Right lobe of liver (tissue), 6 donors: ENCODE data around the gene C2orf72. TPM values are rescaled to one million over a fixed set of nuclear protein-coding genes. Genes with fewer than 3 reads are reported as not detected.
A peak's percentile ranks its signal among the peaks of the same experiment; 100 is the strongest.

Source experiments
- ATAC-seq, 4 donors: fragments of 200-7000 bp; cut with Tn5 transposase; one replicate each; pipeline ENCODE4 v1.9.1; 2020; ENCODE audit warnings: mild to moderate bottlenecking in 4 of 4, moderate library complexity in 4 of 4
- DNase-seq, 3 donors: peaks; one replicate each; pipeline ENCODE4 v3.0.0-alpha.2; 2020
- H3K27ac ChIP-seq, 3 donors: fragments of 200-600 bp; one replicate each; pipeline ENCODE4 v1.8.0; 2022
- H3K27me3 ChIP-seq, 2 donors: fragments of 200-600 bp; one replicate each; pipeline ENCODE4 v1.8.0; 2022
- H3K36me3 ChIP-seq, 4 donors: fragments of 200-600 bp; sonication (generic) in 1 of 4; one replicate each; pipeline versions ENCODE4 v1.5.1 to v1.8.0; 2017 to 2022; ENCODE audit warnings: control low read depth in 1 of 4
- H3K4me1 ChIP-seq, 4 donors: fragments of 200-600 bp; sonication (generic) in 1 of 4; one replicate each; pipeline versions ENCODE4 v1.5.1 to v1.8.0; 2017 to 2022; ENCODE audit warnings: control low read depth in 1 of 4
- H3K4me3 ChIP-seq, 3 donors: fragments of 200-600 bp; one replicate each; pipeline ENCODE4 v1.8.0; 2022
- H3K9me3 ChIP-seq, 4 donors: fragments of 200-600 bp; sonication (generic) in 1 of 4; one replicate each; pipeline versions ENCODE4 v1.5.1 to v1.8.0; 2017 to 2022; ENCODE audit warnings: control low read depth in 1 of 4
- CTCF ChIP-seq, 4 donors: fragments of 200-600 bp in 3 of 4; fragments of 450-650 bp in 1 of 4; IDR thresholded peaks; one replicate each; pipeline versions ENCODE4 v1.5.1 to v1.8.0; 2016 to 2022; ENCODE audit warnings: antibody characterized with exemption in 4 of 4, mild to moderate bottlenecking in 2 of 4
- POLR2A ChIP-seq: fragments of 450-650 bp; IDR thresholded peaks from one replicate; pipeline ENCODE4 v1.6.1; 2017; ENCODE audit warnings: antibody characterized with exemption, mild to moderate bottlenecking
- WGBS: methylation state at CpG from one replicate; pipeline ENCODE4 v1.1.6; 2018; ENCODE audit warnings: low coverage, low lambda C conversion rate; ENCODE audit not compliant: insufficient coverage; ENCODE audit errors: missing lambda C conversion rate; 5-methylcytosine and 5-hydroxymethylcytosine counted together
- intact Hi-C, 2 donors: fragments of 100-400 bp; cut with DNase I; formaldehyde crosslinking; loops; one replicate each; pipeline versions ENCODE4 v1.11.2 to v1.14.1; 2022
- total RNA-seq, 6 experiments: library from RNA; depleted of rRNA in 2 of 6; stranded (reverse); fragments of >200 nt in 2 of 6; fragmentation: NEBNext Ultra II Directional in 3 of 6; extraction: Animal tissue kit (Norgen Biotek cat#: 25700) in 3 of 6; gene quantifications; one replicate each; pipeline versions ENCODE4 v1.1.0 to v1.2.4, GENCODE V29; 2016 to 2023
- donor health status: DM: no; HTN: yes; CAD: no.
- donor health status: DM: no; HTN: no; CAD: no.
- donor health status: DM: no; HTN: no; CAD: no.
- donor health status: DM: no; HTN: yes; CAD: no.
- donor health status: DM: no; HTN: yes; CAD: no.

The C2orf72 gene
- total RNA-seq, 6 experiments from 2014 or later = 76.0 to 167 (median 85.9) TPM

GRCh38 chr2:231052494-231053451 lies 15.4 kb downstream of the C2orf72 start:
- peak overlapping the region; percentile 27 to 63 (median 38) for H3K27ac ChIP-seq
- no peaks in the 10 kb centered on the region for H3K27me3 ChIP-seq
- ATAC-seq (peak; percentile 59 to 76 (median 63)), DNase-seq (peak; percentile 86 to 90 (median 86))
- H3K9me3 ChIP-seq = no peaks in the 10 kb centered on the region
- intact Hi-C loops = no loop called here
- peak overlapping the region; percentile 44 to 62 (median 58) for H3K4me3 ChIP-seq
- H3K4me1 ChIP-seq = peaks cover 0 to 60% (median 23%) of the 10 kb centered on the region in 4 donors
- no peaks in the 10 kb centered on the region for H3K36me3 ChIP-seq
- WGBS = 5% methylated on average over 38 of the region's 62 CpGs
- TF ChIP-seq POLR2A (peak; percentile 14), CTCF (IDR thresholded peaks at IDR 0.05) (peak; percentile 84 to 97 (median 96))

GRCh38 chr2:231053846-231054245 lies 16.5 kb downstream of the C2orf72 start:
- no peak for DNase-seq
- no peak overlapping the region for H3K4me3 ChIP-seq
- peaks cover 0 to 60% (median 23%) of the 10 kb centered on the region in 4 donors for H3K4me1 ChIP-seq
- intact Hi-C loops = no loop called here
- no peak overlapping the region for H3K27ac ChIP-seq
- TF ChIP-seq CTCF (IDR thresholded peaks at IDR 0.05) = no peak
- ATAC-seq = no peak
- no peaks in the 10 kb centered on the region for H3K36me3 ChIP-seq
- no peaks in the 10 kb centered on the region for H3K9me3 ChIP-seq
- H3K27me3 ChIP-seq = no peaks in the 10 kb centered on the region
- WGBS = 48% methylated on average over 6 of the region's 6 CpGs

GRCh38 chr2:231056453-231057416 lies 19.4 kb downstream of the C2orf72 start, which contains the start of gene PSMD1:
Gene PSMD1 (plus strand): TSS chr2:231056867. CDS start chr2:231057026, 159 bp downstream.
- peak; percentile 94 to 99 (median 96) for TF ChIP-seq CTCF (IDR thresholded peaks at IDR 0.05)
- peak; percentile 61 for TF ChIP-seq POLR2A
- H3K9me3 ChIP-seq = no peaks in the 10 kb centered on the region
- DNase-seq = peak; percentile 87 to 93 (median 92)
- H3K27ac ChIP-seq = peak within 1 kb of the TSS; percentile 93 to 99 (median 96)
- H3K4me1 ChIP-seq = peaks cover 0 to 55% (median 14%) of the 10 kb centered on the region in 4 donors
- ATAC-seq = peak; percentile 78 to 86 (median 83)
- under 1% methylated on average over 35 of the region's 73 CpGs for WGBS
- intact Hi-C loops = no loop called here
- H3K36me3 ChIP-seq = no peaks in the 10 kb centered on the region
- H3K27me3 ChIP-seq = no peaks in the 10 kb centered on the region
- H3K4me3 ChIP-seq = peak within 1 kb of the TSS; percentile 90 to 93 (median 92)

- intact Hi-C loops = no loop called here
- H3K9me3 ChIP-seq = no peaks in the 10 kb centered on the region
- H3K4me3 ChIP-seq = peak overlapping the region; percentile 90 to 93 (median 92)
- peaks cover 0 to 7% (median under 1%) of the 10 kb centered on the region in 4 donors for H3K36me3 ChIP-seq
- 2% methylated on average over 10 of the region's 10 CpGs for WGBS
- no peak for ATAC-seq
- TF ChIP-seq CTCF (IDR thresholded peaks at IDR 0.05) = no peak
- no peak for TF ChIP-seq POLR2A
- no peak for DNase-seq
- peak overlapping the region in 2 of 3 donors; percentile 96 to 99 for H3K27ac ChIP-seq
- no peaks in the 10 kb centered on the region for H3K27me3 ChIP-seq
- peaks cover 0 to 48% (median 11%) of the 10 kb centered on the region in 4 donors for H3K4me1 ChIP-seq
These were observed 20.3 kb downstream of the C2orf72 start for GRCh38 chr2:231057590-231057989.
